ENCODE results near the gene VSX2. TPM values are rescaled to one million over a fixed set of nuclear protein-coding genes. Genes with fewer than 3 reads are reported as not detected.

The VSX2 gene
- total and polyA plus RNA-seq, 8 donors: not detected

Small RNAs within 50 kb of the gene (small RNA-seq; reads per million reads assigned to genes)
- 0 reads per million in 4 donors for gene AC006349.1

Other genes with a start within 250 kb of the VSX2 start
- 10 to 100 TPM in 4 of 5 donors, 1 to 10 TPM in 1; 9.1 to 58.3 (median 48.1) TPM for gene ENTPD5, start 220.2 kb upstream of the VSX2 start, total RNA-seq
- 1 to 10 TPM; 4.3 to 5.5 (median 5.0) TPM for gene ENTPD5, start 220.2 kb upstream of the VSX2 start, polyA plus RNA-seq
- 10 to 100 TPM in 1 of 5 donors, 1 to 10 TPM in 2, not detected in 2; 1.8 to 13.0 (median 2.0) TPM for gene BBOF1, start 220.1 kb upstream of the VSX2 start, total RNA-seq
- 1 to 10 TPM; 3.9 to 6.4 (median 4.1) TPM for gene BBOF1, start 220.1 kb upstream of the VSX2 start, polyA plus RNA-seq
- gene ALDH6A1, start 155.0 kb upstream of the VSX2 start, total RNA-seq: 10 to 100 TPM in 3 of 5 donors, 1 to 10 TPM in 2; 4.7 to 45.5 (median 23.9) TPM
- gene ALDH6A1, start 155.0 kb upstream of the VSX2 start, polyA plus RNA-seq: 10 to 100 TPM in 2 of 3 donors, 1 to 10 TPM in 1; 9.5 to 19.1 (median 14.8) TPM
- 10 to 100 TPM in 2 of 5 donors, 1 to 10 TPM in 2, under 1 TPM in 1; 0.87 to 16.7 (median 9.9) TPM for gene LIN52, start 154.5 kb upstream of the VSX2 start, total RNA-seq
- 1 to 10 TPM; 4.5 to 7.8 (median 6.0) TPM for gene LIN52, start 154.5 kb upstream of the VSX2 start, polyA plus RNA-seq
- gene ABCD4, start 63.5 kb downstream of the VSX2 start, total RNA-seq: 100 to 1,000 TPM in 1 of 5 donors, 10 to 100 TPM in 4; 31.3 to 108 (median 44.3) TPM
- 10 to 100 TPM; 18.1 to 32.1 (median 19.7) TPM for gene ABCD4, start 63.5 kb downstream of the VSX2 start, polyA plus RNA-seq
- not detected for gene VRTN, start 109.0 kb downstream of the VSX2 start, total RNA-seq
- not detected for gene VRTN, start 109.0 kb downstream of the VSX2 start, polyA plus RNA-seq
- not detected for gene SYNDIG1L, start 186.8 kb downstream of the VSX2 start, total RNA-seq
- not detected for gene SYNDIG1L, start 186.8 kb downstream of the VSX2 start, polyA plus RNA-seq